IMR-90 (cell line): ENCODE data around the gene TMED4. TPM values are rescaled to one million over a fixed set of nuclear protein-coding genes. Genes with fewer than 3 reads are reported as not detected.

Experiments used
- ATAC-seq: fragments of 200-7000 bp; cut with Tn5 transposase; 2 replicates; pipeline ENCODE4 v1.9.1; 2020; ENCODE audit warnings: low read depth, mild to moderate bottlenecking, moderate library complexity
- BruUV-seq: library from RNA; stranded (reverse); fragments of 400-500 nt; replicated peaks from 2 replicates; lab custom pipeline; 2021; lab: Mats Ljungman, UMichigan
- CTCF ChIA-PET: fragments of 300-600 bp; formaldehyde crosslinking; extraction: SDS; loops from one replicate; lab custom pipeline; 2021; ENCODE audit warnings: antibody characterized with exemption; lab: Yijun Ruan, JAX
- POLR2A ChIA-PET: fragments of 300-600 bp; sonication (Branson Sonifier 250); formaldehyde crosslinking; loops from one replicate; lab custom pipeline; 2022; ENCODE audit warnings: antibody characterized with exemption; ENCODE audit not compliant: unreplicated experiment; lab: Charles Lee
- DNase-seq: peaks from one replicate; pipeline ENCODE4 v3.0.0; 2013
- H2AFZ ChIP-seq: replicated peaks from 2 replicates; pipeline ENCODE3; 2013; ENCODE audit warnings: low read length, mild to moderate bottlenecking; ENCODE audit not compliant: poor library complexity
- H2AK5ac ChIP-seq: 2 replicates; pipeline ENCODE4 v1.6.1; 2013; ENCODE audit warnings: low read depth, low read length, inconsistent platforms
- H2AK9ac ChIP-seq: replicated peaks from 2 replicates; pipeline ENCODE3; 2013; ENCODE audit warnings: mild to moderate bottlenecking, low read depth, low read length, moderate library complexity; ENCODE audit not compliant: poor library complexity
- H2BK120ac ChIP-seq: 2 replicates; pipeline ENCODE4 v1.6.1; 2013; ENCODE audit warnings: low read depth, low read length, inconsistent platforms
- H2BK15ac ChIP-seq: 3 replicates; pipeline ENCODE4 v1.6.1; 2013; ENCODE audit warnings: low read depth, low read length, inconsistent platforms
- H2BK20ac ChIP-seq: 2 replicates; pipeline ENCODE4 v1.6.1; 2013; ENCODE audit warnings: low read depth, mild to moderate bottlenecking, inconsistent platforms, low read length, moderate library complexity
- H2BK5ac ChIP-seq: 2 replicates; pipeline ENCODE4 v1.6.1; 2013; ENCODE audit warnings: mild to moderate bottlenecking, low read depth, low read length, inconsistent platforms; ENCODE audit not compliant: poor library complexity, severe bottlenecking
- H3K14ac ChIP-seq: replicated peaks from 2 replicates; pipeline ENCODE4 v1.6.1; 2013; ENCODE audit warnings: low read depth, low read length, inconsistent platforms
- H3K18ac ChIP-seq: 2 replicates; pipeline ENCODE4 v1.6.1; 2013; ENCODE audit warnings: low read depth, low read length, control low read depth
- H3K23ac ChIP-seq: 2 replicates; pipeline ENCODE4 v1.6.1; 2013; ENCODE audit warnings: low read depth, low read length, inconsistent platforms
- H3K27ac ChIP-seq: 2 replicates; pipeline ENCODE4 v1.5.1; 2013; ENCODE audit warnings: mild to moderate bottlenecking, control low read depth, low read length; ENCODE audit not compliant: insufficient read depth
- H3K27me3 ChIP-seq: 2 replicates; pipeline ENCODE4 v1.6.1; 2013; ENCODE audit warnings: low read length; ENCODE audit not compliant: control insufficient read depth, insufficient read depth
- H3K36me3 ChIP-seq: 2 replicates; pipeline ENCODE4 v1.6.1; 2013; ENCODE audit warnings: low read length, mixed read lengths; ENCODE audit not compliant: control insufficient read depth, insufficient read depth
- H3K4ac ChIP-seq: 2 replicates; pipeline ENCODE4 v1.6.1; 2013; ENCODE audit warnings: low read depth, low read length, inconsistent platforms
- H3K4me1 ChIP-seq: 2 replicates; pipeline ENCODE4 v1.6.1; 2013; ENCODE audit warnings: low read length, mixed read lengths; ENCODE audit not compliant: control insufficient read depth, insufficient read depth
- H3K4me2 ChIP-seq: 2 replicates; pipeline ENCODE4 v1.6.1; 2013; ENCODE audit warnings: low read depth, mild to moderate bottlenecking, control low read depth, low read length, moderate library complexity
- H3K4me3 ChIP-seq: 2 replicates; pipeline ENCODE4 v1.5.1; 2013; ENCODE audit warnings: low read depth, mild to moderate bottlenecking, control low read depth, low read length, moderate library complexity; ENCODE audit not compliant: insufficient read depth
- H3K56ac ChIP-seq: 2 replicates; pipeline ENCODE4 v1.6.1; 2013; ENCODE audit warnings: low read length, inconsistent platforms; ENCODE audit not compliant: insufficient read depth; ENCODE audit errors: extremely low read depth
- H3K79me1 ChIP-seq, 2 experiments: 2 replicates each; pipeline ENCODE4 v1.6.1; 2013; ENCODE audit warnings: low read length in 2 of 2, inconsistent platforms in 1 of 2, low read depth in 1 of 2
- H3K9ac ChIP-seq: 2 replicates; pipeline ENCODE4 v1.6.1; 2013; ENCODE audit warnings: low read depth, low read length, control low read depth
- H3K9me1 ChIP-seq: 2 replicates; pipeline ENCODE4 v1.6.1; 2013; ENCODE audit warnings: low read length, inconsistent platforms; ENCODE audit not compliant: insufficient read depth
- H3K9me3 ChIP-seq: 2 replicates; pipeline ENCODE4 v1.6.1; 2013; ENCODE audit warnings: low read length; ENCODE audit not compliant: control insufficient read depth, insufficient read depth
- H4K20me1 ChIP-seq: 2 replicates; pipeline ENCODE4 v1.6.1; 2013; ENCODE audit warnings: low read length, inconsistent platforms; ENCODE audit not compliant: insufficient read depth
- H4K5ac ChIP-seq: 2 replicates; pipeline ENCODE4 v1.6.1; 2013; ENCODE audit warnings: mild to moderate bottlenecking, low read depth, low read length, control low read depth
- H4K8ac ChIP-seq, 2 experiments: 2 replicates each; pipeline ENCODE4 v1.6.1; 2013; ENCODE audit warnings: low read depth in 2 of 2, low read length in 2 of 2, control low read depth in 1 of 2, inconsistent platforms in 1 of 2
- H4K91ac ChIP-seq: 2 replicates; pipeline ENCODE4 v1.6.1; 2013; ENCODE audit warnings: low read depth, low read length, inconsistent platforms; ENCODE audit not compliant: insufficient read depth
- BHLHE40 ChIP-seq: fragments of 150-350 bp; IDR thresholded peaks from 2 replicates; pipeline ENCODE4 v1.6.1; 2016; ENCODE audit warnings: mild to moderate bottlenecking, low read depth, low read length
- CEBPB ChIP-seq: IDR thresholded peaks from 2 replicates; pipeline ENCODE4 v1.6.1; 2012; ENCODE audit warnings: low read depth, low read length, improper control_type of control experiment
- CHD1 ChIP-seq: IDR thresholded peaks from 2 replicates; pipeline ENCODE4 v1.6.1; 2012; ENCODE audit warnings: low read depth, low read length, improper control_type of control experiment
- FOS ChIP-seq: fragments of 150-350 bp; IDR thresholded peaks from 2 replicates; pipeline ENCODE4 v1.6.1; 2016; ENCODE audit warnings: low read depth, low read length
- MAFK ChIP-seq: IDR thresholded peaks from 2 replicates; pipeline ENCODE4 v1.6.1; 2012; ENCODE audit warnings: low read depth, low read length, improper control_type of control experiment
- MAZ ChIP-seq: IDR thresholded peaks from 2 replicates; pipeline ENCODE4 v1.6.1; 2012; ENCODE audit warnings: low read depth, mild to moderate bottlenecking, low read length, improper control_type of control experiment, moderate library complexity, borderline replicate concordance
- MXI1 ChIP-seq: IDR thresholded peaks from 2 replicates; pipeline ENCODE4 v1.6.1; 2012; ENCODE audit warnings: low read depth, mild to moderate bottlenecking, low read length, moderate library complexity, borderline replicate concordance
- NFE2L2 ChIP-seq: fragments of 150-350 bp; IDR thresholded peaks from 2 replicates; pipeline ENCODE4 v1.6.1; 2016; ENCODE audit warnings: low read depth, mild to moderate bottlenecking, low read length
- POLR2A ChIP-seq: IDR thresholded peaks from 2 replicates; pipeline ENCODE4 v1.6.1; 2012; ENCODE audit warnings: mild to moderate bottlenecking, low read depth, low read length
- RAD21 ChIP-seq: IDR thresholded peaks from 2 replicates; pipeline ENCODE4 v1.6.1; 2012; ENCODE audit warnings: low read length, improper control_type of control experiment
- RCOR1 ChIP-seq: IDR thresholded peaks from 2 replicates; pipeline ENCODE4 v1.6.1; 2012; ENCODE audit warnings: mild to moderate bottlenecking, low read length, improper control_type of control experiment; ENCODE audit not compliant: insufficient replicate concordance
- RFX5 ChIP-seq: IDR thresholded peaks from 2 replicates; pipeline ENCODE4 v1.8.0; 2012; ENCODE audit warnings: low read depth, mild to moderate bottlenecking, low read length, moderate library complexity
- SMC3 ChIP-seq: fragments of 150-350 bp; IDR thresholded peaks from 2 replicates; pipeline ENCODE4 v1.6.1; 2016; ENCODE audit warnings: low read depth, mild to moderate bottlenecking, antibody characterized with exemption, low read length, moderate library complexity
- WGBS, 2 experiments: methylation state at CpG; one replicate each; pipeline versions ENCODE4 v1.1.5 to v1.1.7; 2013; ENCODE audit warnings: missing lambda C conversion rate in 2 of 2; ENCODE audit not compliant: insufficient read length in 1 of 2; ENCODE audit errors: extremely low coverage in 2 of 2; 5-methylcytosine and 5-hydroxymethylcytosine counted together
- dilution Hi-C: fragments of 300-500 bp; cut with HindIII; formaldehyde crosslinking; loops from one replicate; pipeline ENCODE4 v1.14.3; 2018; ENCODE audit warnings: low sequenced_read_pairs; ENCODE audit not compliant: unreplicated experiment
- in situ Hi-C: fragments of 300-500 bp; cut with MboI; formaldehyde crosslinking; loops from 3 replicates; pipeline ENCODE4 v1.14.3; 2019; ENCODE audit warnings: low sequenced_read_pairs, inconsistent platforms, mixed read lengths
- intact Hi-C: fragments of 100-400 bp; cut with micrococcal nuclease; formaldehyde crosslinking; loops from 2 replicates; pipeline ENCODE4 v1.10.0; 2022
- polyA plus RNA-seq, 3 experiments: library from polyadenylated mRNA; depleted of rRNA; stranded (reverse); fragments of >200 nt; gene quantifications; 2 replicates each; pipeline ENCODE4 v1.2.3, GENCODE V29; 2012; ENCODE audit warnings: low replicate concordance in 1 of 3
- total RNA-seq: library from RNA; depleted of rRNA; stranded (reverse); fragments of >200 nt; gene quantifications from 2 replicates; pipeline ENCODE4 v1.2.3, GENCODE V29; 2012
- TF ChIP-seq, protein P1 (sequence below): fragments of 150-350 bp; IDR thresholded peaks from 2 replicates; pipeline ENCODE4 v1.6.1; 2017; ENCODE audit warnings: mild to moderate bottlenecking, antibody characterized with exemption, low read length, low read depth
- TF ChIP-seq, protein P2 (sequence below): conservative IDR thresholded peaks from 2 replicates; pipeline ENCODE4 v1.5.1; 2012; ENCODE audit warnings: mild to moderate bottlenecking, low read depth, low read length, improper control_type of control experiment
- TF ChIP-seq, protein P3 (sequence below): fragments of 150-350 bp; IDR thresholded peaks from 2 replicates; pipeline ENCODE4 v1.6.1; 2016; ENCODE audit warnings: low read depth, mild to moderate bottlenecking, low read length, moderate library complexity, borderline replicate concordance

Gene TMED4
- total and polyA plus RNA-seq, 2 of the 4 experiments (the other 2 are of a cell fraction): 58.6 to 92.7 TPM

DNA sequence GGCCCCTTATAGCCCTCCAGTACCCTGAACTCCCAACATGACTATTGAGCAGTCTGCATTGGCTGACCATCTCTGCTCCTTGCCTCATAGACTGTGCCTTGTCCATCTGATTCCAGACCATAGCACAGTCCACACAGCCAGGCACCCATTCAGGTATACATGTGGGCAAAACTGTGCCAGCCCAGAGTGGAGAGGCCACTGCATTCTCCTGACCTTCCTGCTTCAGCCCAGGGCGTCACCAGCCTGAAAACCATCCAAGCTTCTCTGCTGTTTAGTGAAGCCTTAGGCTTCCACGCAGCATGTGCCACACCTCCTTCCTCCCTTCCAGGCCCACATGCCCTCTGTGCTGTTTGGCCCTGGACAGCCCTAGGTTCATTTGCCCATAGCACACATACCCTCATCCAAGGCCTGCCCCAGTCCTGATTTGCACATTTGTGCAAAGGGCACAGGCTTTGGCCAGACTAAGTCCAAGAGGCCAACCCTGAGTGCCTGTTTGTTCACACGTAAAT, 18.8 kb downstream of the TMED4 start:
- H3K9me3 ChIP-seq: no peaks in the 10 kb centered on the region
- no peak overlapping the region for H2BK20ac ChIP-seq
- ChIA-PET POLR2A (no interaction called here), CTCF (no interaction called here)
- H4K8ac ChIP-seq: no peak overlapping the region
- H3K4me3 ChIP-seq: no peak overlapping the region
- H2AK5ac ChIP-seq: no peak overlapping the region
- no peak overlapping the region for H3K9ac ChIP-seq
- dilution Hi-C loops: no loop called here
- no peak for DNase-seq
- no peak overlapping the region for H3K4me2 ChIP-seq
- no peaks in the 10 kb centered on the region for H3K27me3 ChIP-seq
- in situ Hi-C loops: loop anchor here (10.0 kb wide), 1 partner anchor 318 kb away; no protein-coding TSS in a partner anchor
- peak overlapping the region; percentile 44 for H2AK9ac ChIP-seq
- peaks cover 20% of the 10 kb centered on the region for H4K20me1 ChIP-seq
- no peak for ATAC-seq
- H3K4ac ChIP-seq: no peak overlapping the region
- TF ChIP-seq MXI1: no peak
- TF ChIP-seq, protein P1, sequence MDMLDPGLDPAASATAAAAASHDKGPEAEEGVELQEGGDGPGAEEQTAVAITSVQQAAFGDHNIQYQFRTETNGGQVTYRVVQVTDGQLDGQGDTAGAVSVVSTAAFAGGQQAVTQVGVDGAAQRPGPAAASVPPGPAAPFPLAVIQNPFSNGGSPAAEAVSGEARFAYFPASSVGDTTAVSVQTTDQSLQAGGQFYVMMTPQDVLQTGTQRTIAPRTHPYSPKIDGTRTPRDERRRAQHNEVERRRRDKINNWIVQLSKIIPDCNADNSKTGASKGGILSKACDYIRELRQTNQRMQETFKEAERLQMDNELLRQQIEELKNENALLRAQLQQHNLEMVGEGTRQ: no peak
- TF ChIP-seq RCOR1: no peak
- no peak for TF ChIP-seq RFX5
- TF ChIP-seq, protein P2, sequence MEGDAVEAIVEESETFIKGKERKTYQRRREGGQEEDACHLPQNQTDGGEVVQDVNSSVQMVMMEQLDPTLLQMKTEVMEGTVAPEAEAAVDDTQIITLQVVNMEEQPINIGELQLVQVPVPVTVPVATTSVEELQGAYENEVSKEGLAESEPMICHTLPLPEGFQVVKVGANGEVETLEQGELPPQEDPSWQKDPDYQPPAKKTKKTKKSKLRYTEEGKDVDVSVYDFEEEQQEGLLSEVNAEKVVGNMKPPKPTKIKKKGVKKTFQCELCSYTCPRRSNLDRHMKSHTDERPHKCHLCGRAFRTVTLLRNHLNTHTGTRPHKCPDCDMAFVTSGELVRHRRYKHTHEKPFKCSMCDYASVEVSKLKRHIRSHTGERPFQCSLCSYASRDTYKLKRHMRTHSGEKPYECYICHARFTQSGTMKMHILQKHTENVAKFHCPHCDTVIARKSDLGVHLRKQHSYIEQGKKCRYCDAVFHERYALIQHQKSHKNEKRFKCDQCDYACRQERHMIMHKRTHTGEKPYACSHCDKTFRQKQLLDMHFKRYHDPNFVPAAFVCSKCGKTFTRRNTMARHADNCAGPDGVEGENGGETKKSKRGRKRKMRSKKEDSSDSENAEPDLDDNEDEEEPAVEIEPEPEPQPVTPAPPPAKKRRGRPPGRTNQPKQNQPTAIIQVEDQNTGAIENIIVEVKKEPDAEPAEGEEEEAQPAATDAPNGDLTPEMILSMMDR: no peak
- no peak for TF ChIP-seq SMC3
- TF ChIP-seq NFE2L2: no peak
- TF ChIP-seq POLR2A: no peak
- no peak for TF ChIP-seq CEBPB
- no peak for TF ChIP-seq MAZ
- TF ChIP-seq CHD1: no peak
- no peak for TF ChIP-seq FOS
- no peak for TF ChIP-seq MAFK
- no peak for TF ChIP-seq RAD21
- TF ChIP-seq, protein P3, sequence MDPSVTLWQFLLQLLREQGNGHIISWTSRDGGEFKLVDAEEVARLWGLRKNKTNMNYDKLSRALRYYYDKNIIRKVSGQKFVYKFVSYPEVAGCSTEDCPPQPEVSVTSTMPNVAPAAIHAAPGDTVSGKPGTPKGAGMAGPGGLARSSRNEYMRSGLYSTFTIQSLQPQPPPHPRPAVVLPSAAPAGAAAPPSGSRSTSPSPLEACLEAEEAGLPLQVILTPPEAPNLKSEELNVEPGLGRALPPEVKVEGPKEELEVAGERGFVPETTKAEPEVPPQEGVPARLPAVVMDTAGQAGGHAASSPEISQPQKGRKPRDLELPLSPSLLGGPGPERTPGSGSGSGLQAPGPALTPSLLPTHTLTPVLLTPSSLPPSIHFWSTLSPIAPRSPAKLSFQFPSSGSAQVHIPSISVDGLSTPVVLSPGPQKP: no peak
- no peak for TF ChIP-seq BHLHE40
- peaks cover 6% of the 10 kb centered on the region; the same call in 1 of the 2 replicates for H3K9me1 ChIP-seq
- H2BK5ac ChIP-seq: no peak overlapping the region
- no peak overlapping the region; the same call in 1 of the 2 replicates for H2BK120ac ChIP-seq
- BruUV-seq: no TSS peak
- no peak overlapping the region for H2AFZ ChIP-seq
- no peak overlapping the region for H4K5ac ChIP-seq
- WGBS, 2 experiments: 100% methylated on average over 2 of the region's 3 CpGs; no CpG with 5 or more reads in 1 of the 2 experiments
- no peak overlapping the region for H4K91ac ChIP-seq
- H3K27ac ChIP-seq: no peak overlapping the region
- H3K4me1 ChIP-seq: peaks cover 2% of the 10 kb centered on the region; the same call in 1 of the 2 replicates
- intact Hi-C loops: no loop called here
- H2BK15ac ChIP-seq: no peak overlapping the region
- peaks cover 3 to 19% of the 10 kb centered on the region in 2 experiments; a peak in 2 of 4 replicates for H3K79me1 ChIP-seq
- no peak overlapping the region for H3K14ac ChIP-seq
- no peak overlapping the region for H3K23ac ChIP-seq
- H3K36me3 ChIP-seq: peaks cover 38% of the 10 kb centered on the region
- no peak overlapping the region for H3K18ac ChIP-seq
- H3K56ac ChIP-seq: no peak overlapping the region
